Prostate gland (tissue), 2 donors: ENCODE measurements around the gene CAMSAP1. TPM values are rescaled to one million over a fixed set of nuclear protein-coding genes. Genes with fewer than 3 reads are reported as not detected.

Source experiments
- DNase-seq: peaks from one replicate; pipeline ENCODE4 v3.0.0-alpha.2; 2019; ENCODE audit warnings: low spot score
- H3K27ac ChIP-seq, 2 donors: fragments of 200-600 bp; sonication (generic); 2 replicates each; pipeline ENCODE4 v1.5.1; 2017 to 2019
- H3K27me3 ChIP-seq: fragments of 200-600 bp; sonication (generic); replicated peaks from 2 replicates; pipeline ENCODE4 v1.5.1; 2019; ENCODE audit not compliant: insufficient read depth
- H3K36me3 ChIP-seq, 2 donors: fragments of 200-600 bp; sonication (generic); 1 replicate in 1 of 2; 2 replicates in 1 of 2; pipeline versions ENCODE4 v1.5.1 to v1.8.1; 2017 to 2019
- H3K4me1 ChIP-seq: fragments of 200-600 bp; sonication (generic); replicated peaks from 2 replicates; pipeline ENCODE4 v1.5.1; 2019
- H3K4me3 ChIP-seq, 2 donors: fragments of 200-600 bp; sonication (generic); 2 replicates each; pipeline ENCODE4 v1.5.1; 2017 to 2019
- H3K9me3 ChIP-seq: fragments of 200-600 bp; sonication (generic); 2 replicates; pipeline ENCODE4 v1.5.1; 2017
- POLR2A ChIP-seq: fragments of 450-650 bp; IDR thresholded peaks from one replicate; pipeline ENCODE4 v1.6.1; 2016; ENCODE audit warnings: antibody characterized with exemption, mild to moderate bottlenecking
- POLR2AphosphoS5 ChIP-seq: sonication (generic); formaldehyde crosslinking; IDR thresholded peaks from one replicate; pipeline ENCODE4 v1.6.1; 2017; ENCODE audit warnings: antibody characterized with exemption
- WGBS: methylation state at CpG from one replicate; pipeline ENCODE4 v1.1.5; 2018; 5-methylcytosine and 5-hydroxymethylcytosine counted together
- intact Hi-C: fragments of 100-400 bp; cut with DNase I; formaldehyde crosslinking; loops from one replicate; pipeline ENCODE4 v1.14.2; 2022
- total RNA-seq, 2 donors: library from RNA; depleted of rRNA; stranded (reverse); fragments of >200 nt; gene quantifications; one replicate each; pipeline ENCODE4 v1.1.0, GENCODE V29; 2016
- TF ChIP-seq, protein P1 (sequence below), 4 experiments: fragments of 200-600 bp in 2 of 4; fragments of 450-650 bp in 2 of 4; sonication (generic) in 2 of 4; IDR thresholded peaks; 1 replicate in 3 of 4; 2 replicates in 1 of 4; pipeline ENCODE4 v1.5.1; 2016 to 2019; ENCODE audit warnings: antibody characterized with exemption in 4 of 4, mild to moderate bottlenecking in 2 of 4, moderate library complexity in 2 of 4

Gene CAMSAP1
- total RNA-seq, 2 donors from 2014 or later: 28.3 to 86.6 TPM

DNA sequence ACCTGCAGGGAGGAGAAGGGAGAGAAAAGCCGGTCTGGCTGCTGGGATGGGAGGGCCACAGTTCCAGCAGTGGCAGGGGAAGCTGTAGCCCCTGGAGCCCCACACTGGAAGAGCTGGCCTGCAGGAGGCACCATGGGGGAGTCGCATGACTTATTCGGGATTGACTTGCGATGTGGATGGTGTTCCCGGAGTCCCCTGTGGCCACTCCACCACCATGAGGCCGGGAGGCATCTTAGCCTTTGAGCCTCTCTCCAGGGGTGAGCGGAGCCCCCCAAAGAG lies 113.3 kb downstream of the CAMSAP1 start:
- Histone ChIP-seq H3K27me3 (no peaks in the 10 kb centered on the region), H3K27ac (no peak overlapping the region), H3K4me1 (no peaks in the 10 kb centered on the region), H3K36me3 (no peaks in the 10 kb centered on the region), H3K9me3 (no peaks in the 10 kb centered on the region), H3K4me3 (no peak overlapping the region)
- no peak for DNase-seq
- WGBS: 65% methylated on average over 6 of the region's 7 CpGs
- TF ChIP-seq POLR2AphosphoS5 (no peak), POLR2A (no peak)
- TF ChIP-seq, protein P1, sequence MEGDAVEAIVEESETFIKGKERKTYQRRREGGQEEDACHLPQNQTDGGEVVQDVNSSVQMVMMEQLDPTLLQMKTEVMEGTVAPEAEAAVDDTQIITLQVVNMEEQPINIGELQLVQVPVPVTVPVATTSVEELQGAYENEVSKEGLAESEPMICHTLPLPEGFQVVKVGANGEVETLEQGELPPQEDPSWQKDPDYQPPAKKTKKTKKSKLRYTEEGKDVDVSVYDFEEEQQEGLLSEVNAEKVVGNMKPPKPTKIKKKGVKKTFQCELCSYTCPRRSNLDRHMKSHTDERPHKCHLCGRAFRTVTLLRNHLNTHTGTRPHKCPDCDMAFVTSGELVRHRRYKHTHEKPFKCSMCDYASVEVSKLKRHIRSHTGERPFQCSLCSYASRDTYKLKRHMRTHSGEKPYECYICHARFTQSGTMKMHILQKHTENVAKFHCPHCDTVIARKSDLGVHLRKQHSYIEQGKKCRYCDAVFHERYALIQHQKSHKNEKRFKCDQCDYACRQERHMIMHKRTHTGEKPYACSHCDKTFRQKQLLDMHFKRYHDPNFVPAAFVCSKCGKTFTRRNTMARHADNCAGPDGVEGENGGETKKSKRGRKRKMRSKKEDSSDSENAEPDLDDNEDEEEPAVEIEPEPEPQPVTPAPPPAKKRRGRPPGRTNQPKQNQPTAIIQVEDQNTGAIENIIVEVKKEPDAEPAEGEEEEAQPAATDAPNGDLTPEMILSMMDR (IDR thresholded peaks at IDR 0.05): no peak
- intact Hi-C loops: no loop called here

DNA sequence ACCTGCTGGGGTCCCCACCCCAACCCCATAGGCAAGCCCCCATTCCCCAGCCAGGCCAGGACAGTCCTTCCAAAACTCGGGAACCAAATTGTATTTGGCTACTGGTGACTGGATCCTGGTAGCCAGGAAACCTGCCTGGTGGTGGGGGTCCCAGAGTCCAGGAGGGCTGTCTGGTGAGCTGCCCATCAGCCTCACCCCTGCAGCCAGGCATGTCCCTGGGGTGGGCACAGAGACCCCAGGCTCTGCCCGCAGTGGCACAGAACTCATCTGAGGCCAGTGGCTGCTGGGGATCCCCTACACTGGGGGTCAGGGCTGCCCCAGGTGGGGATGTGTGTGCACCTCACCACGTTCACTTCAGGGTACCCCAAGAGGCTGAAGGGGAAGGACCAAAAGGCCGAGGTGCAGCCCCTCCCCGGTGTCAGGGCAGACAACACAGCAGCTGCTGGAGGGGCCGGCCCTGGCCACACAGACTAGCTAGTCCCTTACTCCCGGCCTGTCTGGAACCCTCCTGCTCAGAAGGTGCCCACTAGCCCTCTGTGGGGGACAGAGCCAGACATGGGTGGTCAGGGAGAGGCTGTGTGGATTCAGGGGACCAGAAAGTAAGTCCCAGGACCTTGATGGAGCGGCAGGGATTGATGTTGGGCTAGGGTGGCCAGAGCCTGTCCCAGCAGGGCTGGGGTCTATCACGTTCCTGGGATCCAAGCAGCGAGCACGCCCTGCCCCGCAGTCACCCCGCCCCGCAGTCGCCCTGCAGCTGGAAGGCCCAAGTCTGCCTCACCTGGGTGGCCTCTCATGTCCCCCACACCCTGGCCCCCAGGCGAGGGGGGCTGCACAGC lies 113.9 kb downstream of the CAMSAP1 start:
- Histone ChIP-seq H3K4me3 (no peak overlapping the region), H3K36me3 (no peaks in the 10 kb centered on the region), H3K27ac (no peak overlapping the region), H3K27me3 (no peaks in the 10 kb centered on the region), H3K4me1 (no peaks in the 10 kb centered on the region), H3K9me3 (no peaks in the 10 kb centered on the region)
- 71% methylated on average over 16 of the region's 16 CpGs for WGBS
- TF ChIP-seq POLR2A: no peak
- TF ChIP-seq, protein P1 (IDR thresholded peaks at IDR 0.05): no peak
- no peak for TF ChIP-seq POLR2AphosphoS5
- no peak for DNase-seq
- intact Hi-C loops: no loop called here

DNA sequence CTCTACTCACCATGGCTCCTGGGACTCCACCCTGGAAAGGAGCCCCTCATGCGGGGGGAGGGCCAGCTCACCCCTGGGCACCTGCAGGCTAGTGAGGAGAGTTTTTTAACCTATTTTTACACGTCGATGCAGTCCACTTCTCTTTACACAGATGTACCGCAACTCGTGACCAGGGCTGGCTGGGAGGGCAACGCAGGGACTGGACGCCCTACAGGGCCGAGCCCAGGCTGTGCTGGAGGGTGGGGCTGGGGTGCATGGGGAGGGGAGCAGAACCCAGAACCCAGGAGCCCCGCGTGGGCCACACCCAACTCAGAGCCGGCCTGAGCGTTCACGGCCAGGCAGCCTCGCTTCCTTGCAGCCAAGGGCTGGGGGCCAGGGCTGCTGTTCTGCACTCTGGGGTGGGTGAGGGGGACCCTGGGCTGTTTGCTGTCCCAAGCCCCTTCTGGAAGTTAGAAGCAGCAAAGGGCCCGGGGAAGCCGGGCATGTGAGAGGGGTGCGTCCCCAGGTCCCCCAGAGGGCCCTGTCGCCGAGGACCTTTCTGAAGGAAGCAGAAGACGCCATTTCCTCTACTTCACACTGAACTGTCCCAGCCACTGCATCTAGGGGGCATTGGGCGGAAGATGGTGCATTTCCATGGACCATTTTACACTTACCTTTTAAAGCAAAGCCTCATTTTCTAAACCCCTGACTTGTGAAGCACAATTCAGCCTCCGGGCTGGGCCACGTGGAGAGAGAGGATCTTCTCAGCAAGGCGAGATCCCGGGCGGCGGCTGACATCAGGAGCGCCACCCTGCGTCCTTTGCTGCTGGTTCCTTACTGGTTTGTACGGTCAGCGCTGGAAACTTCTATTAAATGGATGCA lies 114.8 kb downstream of the CAMSAP1 start:
- intact Hi-C loops: no loop called here
- Histone ChIP-seq H3K4me1 (no peaks in the 10 kb centered on the region), H3K36me3 (no peaks in the 10 kb centered on the region), H3K27me3 (peaks cover 3% of the 10 kb centered on the region), H3K4me3 (no peak overlapping the region), H3K9me3 (no peaks in the 10 kb centered on the region), H3K27ac (no peak overlapping the region)
- TF ChIP-seq POLR2A: no peak
- WGBS: 85% methylated on average over 31 of the region's 31 CpGs
- DNase-seq: no peak

DNA sequence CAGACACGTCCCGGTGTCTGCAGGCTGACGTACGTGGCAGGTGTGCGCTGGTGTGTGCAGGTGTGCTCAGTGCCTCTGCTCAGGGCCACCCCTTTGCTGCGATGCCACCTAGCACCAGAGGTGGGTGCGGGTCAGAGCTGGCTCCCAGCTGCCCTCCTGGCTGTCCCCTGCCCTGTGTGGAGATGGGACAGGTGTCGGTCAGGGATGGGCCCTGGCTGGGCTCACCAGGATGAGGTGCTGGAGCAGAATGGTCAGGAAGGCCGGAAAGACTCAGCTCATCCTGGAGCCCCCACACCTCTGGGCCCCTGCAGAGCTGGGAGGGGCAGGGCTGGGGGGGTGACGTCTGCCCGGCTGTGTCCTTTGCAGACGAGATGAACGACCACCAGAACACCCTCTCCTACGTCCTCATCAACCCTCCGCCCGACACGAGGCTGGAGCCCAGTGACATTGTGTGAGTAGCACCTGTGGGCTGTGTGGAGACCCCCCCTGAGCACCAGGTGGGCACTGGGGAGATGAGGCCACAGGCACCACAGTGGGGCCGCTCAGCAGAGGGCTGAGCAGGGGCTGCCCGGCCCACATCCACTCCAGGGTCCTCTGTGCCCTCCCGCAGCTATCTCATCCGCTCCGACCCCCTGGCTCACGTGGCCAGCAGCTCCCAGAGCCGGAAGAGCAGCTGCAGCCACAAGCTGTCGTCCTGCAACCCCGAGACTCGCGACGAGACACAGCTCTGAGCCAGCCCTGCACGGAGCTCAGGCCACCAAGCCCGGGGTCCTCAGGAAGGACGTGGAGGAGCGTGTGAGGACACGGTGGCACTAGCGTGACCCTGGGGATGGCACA lies 115.7 kb downstream of the CAMSAP1 start:
- H3K27ac ChIP-seq: no peak overlapping the region
- TF ChIP-seq, protein P1 (IDR thresholded peaks at IDR 0.05): no peak
- intact Hi-C loops: no loop called here
- H3K4me3 ChIP-seq: no peak overlapping the region
- no peaks in the 10 kb centered on the region for H3K36me3 ChIP-seq
- no peaks in the 10 kb centered on the region for H3K4me1 ChIP-seq
- WGBS: 87% methylated on average over 35 of the region's 35 CpGs
- H3K27me3 ChIP-seq: peaks cover 3% of the 10 kb centered on the region
- DNase-seq: no peak
- H3K9me3 ChIP-seq: no peaks in the 10 kb centered on the region

DNA sequence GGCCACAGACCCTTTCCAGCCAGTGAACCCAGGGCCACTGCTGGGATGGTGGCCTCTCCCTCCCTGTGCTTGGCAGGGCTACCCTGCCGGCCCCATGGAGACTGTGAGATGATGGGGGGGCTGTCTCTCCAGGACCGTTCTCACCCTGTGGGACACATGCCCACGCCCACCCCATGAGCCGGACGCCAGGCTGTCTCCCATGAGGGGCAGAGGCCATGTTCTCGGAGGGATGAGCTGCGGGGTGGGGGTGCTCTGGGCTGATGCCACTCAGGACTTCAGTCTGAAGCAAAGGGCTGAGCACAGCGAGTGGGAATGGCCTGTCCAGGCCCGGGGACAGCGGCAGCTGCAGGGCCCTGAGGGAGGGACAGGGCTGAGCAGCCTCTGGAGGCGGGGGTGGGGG lies 116.5 kb downstream of the CAMSAP1 start:
- no peak for DNase-seq
- H3K9me3 ChIP-seq: no peaks in the 10 kb centered on the region
- H3K4me1 ChIP-seq: no peaks in the 10 kb centered on the region
- TF ChIP-seq POLR2AphosphoS5 (no peak), POLR2A (no peak)
- TF ChIP-seq, protein P1 (IDR thresholded peaks at IDR 0.05): no peak
- H3K36me3 ChIP-seq: no peaks in the 10 kb centered on the region
- intact Hi-C loops: no loop called here
- no peak overlapping the region for H3K4me3 ChIP-seq
- no peak overlapping the region for H3K27ac ChIP-seq
- peaks cover 3% of the 10 kb centered on the region for H3K27me3 ChIP-seq
- whole genome bisulfite sequencing: 82% methylated on average over 11 of the region's 11 CpGs
